Activated naive CD4-positive, alpha-beta T cell treated with anti-CD3 and anti-CD28 coated beads, Interleukin-2, amount 10 ng/mL, durations not matched to agents 7 days and 5 days (primary cell): ENCODE measurements around the gene CPAMD8.
"Not testable (repeated sequence)": the region's sequence is repeated elsewhere in the genome, so short reads cannot be mapped to it uniquely, and the experiment has no call there.

ENCODE experiments used
- CTCF ChIA-PET: fragments of 350-600 bp; sonication (Branson Sonifier 250); formaldehyde crosslinking; loops from one replicate; lab custom pipeline; 2021; ENCODE audit warnings: antibody characterized with exemption; lab: Charles Lee
- DNase-seq: peaks from one replicate; pipeline ENCODE4 v3.0.0-alpha.2; 2020
- H3K27ac Mint-ChIP-seq: one replicate; pipeline ENCODE4 v1.8.0; 2021; ENCODE audit warnings: mild to moderate bottlenecking, moderate library complexity, mixed read lengths
- H3K27me3 Mint-ChIP-seq: one replicate; pipeline ENCODE4 v1.8.0; 2021; ENCODE audit warnings: mild to moderate bottlenecking, mixed read lengths
- H3K36me3 Mint-ChIP-seq: one replicate; pipeline ENCODE4 v1.8.0; 2021; ENCODE audit warnings: mixed read lengths
- H3K4me1 Mint-ChIP-seq: one replicate; pipeline ENCODE4 v1.8.0; 2021; ENCODE audit warnings: mixed read lengths
- H3K4me3 Mint-ChIP-seq: one replicate; pipeline ENCODE4 v1.8.0; 2021; ENCODE audit warnings: mild to moderate bottlenecking, moderate library complexity, mixed read lengths
- H3K9me3 Mint-ChIP-seq: one replicate; pipeline ENCODE4 v1.8.0; 2021; ENCODE audit warnings: mixed read lengths

The CPAMD8 gene

DNA sequence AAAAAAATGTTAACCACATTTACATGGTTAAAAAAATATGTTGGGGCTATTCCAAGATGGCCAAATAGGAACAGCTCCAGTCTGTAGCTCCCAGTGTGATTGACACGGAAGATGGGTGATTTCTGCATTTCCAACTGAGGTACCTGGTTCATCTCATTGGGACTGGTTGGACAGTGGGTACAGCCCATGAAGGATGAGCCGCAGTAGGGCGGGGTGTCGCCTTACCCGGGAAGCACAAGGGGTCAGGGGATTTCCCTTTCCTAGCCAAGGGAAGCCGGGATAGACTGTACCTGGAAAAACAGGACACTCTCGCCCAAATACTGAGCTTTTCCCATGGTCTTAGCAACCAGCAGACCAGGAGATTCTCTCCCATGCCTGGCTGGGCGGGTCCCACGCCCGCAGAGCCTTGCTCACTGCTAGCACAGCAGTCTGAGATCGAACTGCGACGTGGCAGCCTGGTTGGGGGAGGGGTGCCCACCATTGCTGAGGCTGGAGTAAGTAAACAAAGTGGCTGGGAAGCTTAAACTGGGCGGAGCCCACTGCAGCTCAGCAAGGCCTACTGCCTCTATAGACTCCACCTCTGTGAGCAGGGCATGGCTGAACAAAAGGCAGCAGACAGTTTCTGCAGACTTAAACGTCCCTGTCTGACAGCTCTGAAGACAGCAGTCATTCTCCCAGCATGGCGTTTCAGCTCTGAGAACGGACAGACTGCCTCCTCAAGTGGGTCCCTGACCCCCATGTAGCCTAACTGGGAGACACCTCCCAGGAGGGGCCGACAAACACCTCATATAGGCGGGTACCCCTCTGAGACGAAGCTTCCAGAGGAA is 65.4 kb downstream of the CPAMD8 start:
- peaks cover 25% of the 10 kb centered on the region for H3K27me3 Mint-ChIP-seq
- H3K36me3 Mint-ChIP-seq, H3K4me3 Mint-ChIP-seq, H3K4me1 Mint-ChIP-seq, CTCF ChIA-PET, DNase-seq, H3K9me3 Mint-ChIP-seq, H3K27ac Mint-ChIP-seq: not testable (repeated sequence)

DNA sequence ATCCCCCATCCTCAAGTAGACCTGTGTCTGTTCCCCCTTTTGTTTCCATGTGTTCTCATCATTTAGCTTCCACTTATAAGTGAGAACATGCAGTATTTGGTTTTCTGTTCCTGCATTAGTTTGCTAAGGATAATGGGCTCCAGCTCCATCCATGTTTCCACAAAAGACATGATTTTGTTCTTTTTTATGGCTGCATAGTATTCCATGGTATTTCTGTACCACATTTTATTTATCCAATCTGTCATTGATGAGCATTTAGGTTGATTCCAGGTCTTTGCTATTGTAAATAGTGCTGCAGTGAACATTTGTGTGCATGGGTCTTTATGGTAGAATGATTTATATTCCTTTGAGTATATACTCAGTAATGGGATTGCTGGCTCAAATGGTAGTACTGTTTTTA is 68.3 kb downstream of the CPAMD8 start:
- H3K27ac Mint-ChIP-seq, H3K9me3 Mint-ChIP-seq, H3K36me3 Mint-ChIP-seq, CTCF ChIA-PET, DNase-seq, H3K4me1 Mint-ChIP-seq, H3K4me3 Mint-ChIP-seq: not testable (repeated sequence)
- H3K27me3 Mint-ChIP-seq = peaks cover 20% of the 10 kb centered on the region

GRCh38 chr19:16957855-16958254 is 68.8 kb downstream of the CPAMD8 start:
- H3K9me3 Mint-ChIP-seq = no peaks in the 10 kb centered on the region
- peaks cover 20% of the 10 kb centered on the region for H3K27me3 Mint-ChIP-seq
- DNase-seq = no peak
- H3K4me1 Mint-ChIP-seq = no peaks in the 10 kb centered on the region
- H3K36me3 Mint-ChIP-seq = no peaks in the 10 kb centered on the region
- H3K4me3 Mint-ChIP-seq = no peak overlapping the region
- no peak overlapping the region for H3K27ac Mint-ChIP-seq
- CTCF ChIA-PET = no interaction called here

DNA sequence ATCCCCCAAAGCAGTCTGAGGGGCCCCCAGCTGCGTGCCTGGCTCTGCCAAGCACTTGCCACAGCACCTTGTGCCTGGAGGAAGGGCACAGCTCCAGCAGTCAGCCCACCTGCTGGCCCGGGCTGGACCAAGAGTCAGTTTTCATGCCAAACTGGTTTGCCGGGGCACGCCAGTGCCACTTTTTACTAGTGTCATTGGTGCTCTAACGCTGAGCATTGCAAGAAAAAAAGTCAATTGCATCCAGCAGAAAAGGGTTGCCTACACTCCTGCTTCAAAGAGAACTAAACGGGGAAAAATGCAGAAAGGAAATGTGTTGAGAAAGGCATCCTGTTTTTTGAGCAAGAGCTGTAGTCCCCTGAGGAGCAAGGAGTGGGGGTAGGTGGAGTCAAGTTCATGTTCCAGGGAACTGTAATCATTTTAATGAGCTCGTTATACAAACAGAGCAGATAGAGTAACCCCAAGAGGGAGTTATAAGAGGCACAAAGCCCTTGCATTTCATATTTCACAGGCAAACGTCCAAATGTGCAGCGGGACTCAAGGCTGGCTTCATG is 69.4 kb downstream of the CPAMD8 start:
- H3K27ac Mint-ChIP-seq = no peak overlapping the region
- H3K36me3 Mint-ChIP-seq = no peaks in the 10 kb centered on the region
- no peaks in the 10 kb centered on the region for H3K4me1 Mint-ChIP-seq
- CTCF ChIA-PET = no interaction called here
- no peak overlapping the region for H3K4me3 Mint-ChIP-seq
- DNase-seq = no peak
- H3K27me3 Mint-ChIP-seq = peaks cover 17% of the 10 kb centered on the region
- no peaks in the 10 kb centered on the region for H3K9me3 Mint-ChIP-seq

DNA sequence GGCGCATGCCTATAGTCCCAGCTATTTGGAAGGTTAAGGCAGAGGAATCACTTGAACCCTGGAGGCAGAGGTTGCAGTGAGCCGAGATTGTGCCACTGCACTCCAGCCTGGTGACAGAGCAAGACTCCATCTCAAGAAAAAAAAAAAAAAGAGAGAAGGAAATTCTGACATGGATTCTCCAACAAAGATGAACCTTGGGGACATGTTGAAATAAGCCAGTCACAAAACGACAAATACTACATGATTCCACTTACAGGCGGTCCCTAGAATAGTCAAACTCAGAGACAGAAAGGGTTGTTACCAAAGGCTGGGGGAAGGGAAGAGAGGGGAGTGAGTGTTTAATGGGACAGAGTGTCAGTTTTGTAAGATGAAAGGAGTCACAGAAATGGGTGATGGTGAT is 71.4 kb downstream of the CPAMD8 start:
- Mint-ChIP-seq H3K27me3 (peaks cover 12% of the 10 kb centered on the region), H3K27ac (no peak overlapping the region), H3K4me1 (no peaks in the 10 kb centered on the region), H3K36me3 (no peaks in the 10 kb centered on the region), H3K4me3 (no peak overlapping the region), H3K9me3 (no peaks in the 10 kb centered on the region)
- CTCF ChIA-PET = no interaction called here
- no peak for DNase-seq

GRCh38 chr19:16952046-16952445 is 74.6 kb downstream of the CPAMD8 start:
- no peaks in the 10 kb centered on the region for H3K4me1 Mint-ChIP-seq
- no peak for DNase-seq
- CTCF ChIA-PET = no interaction called here
- no peak overlapping the region for H3K27ac Mint-ChIP-seq
- H3K36me3 Mint-ChIP-seq = no peaks in the 10 kb centered on the region
- H3K27me3 Mint-ChIP-seq = peaks cover under 1% of the 10 kb centered on the region
- no peak overlapping the region for H3K4me3 Mint-ChIP-seq
- peaks cover 5% of the 10 kb centered on the region for H3K9me3 Mint-ChIP-seq

GRCh38 chr19:16951529-16951928 is 75.1 kb downstream of the CPAMD8 start:
- no peaks in the 10 kb centered on the region for H3K4me1 Mint-ChIP-seq
- no peak overlapping the region for H3K27ac Mint-ChIP-seq
- H3K9me3 Mint-ChIP-seq = peaks cover 8% of the 10 kb centered on the region
- DNase-seq = no peak
- H3K4me3 Mint-ChIP-seq = no peak overlapping the region
- H3K36me3 Mint-ChIP-seq = no peaks in the 10 kb centered on the region
- CTCF ChIA-PET = no interaction called here
- H3K27me3 Mint-ChIP-seq = no peaks in the 10 kb centered on the region

DNA sequence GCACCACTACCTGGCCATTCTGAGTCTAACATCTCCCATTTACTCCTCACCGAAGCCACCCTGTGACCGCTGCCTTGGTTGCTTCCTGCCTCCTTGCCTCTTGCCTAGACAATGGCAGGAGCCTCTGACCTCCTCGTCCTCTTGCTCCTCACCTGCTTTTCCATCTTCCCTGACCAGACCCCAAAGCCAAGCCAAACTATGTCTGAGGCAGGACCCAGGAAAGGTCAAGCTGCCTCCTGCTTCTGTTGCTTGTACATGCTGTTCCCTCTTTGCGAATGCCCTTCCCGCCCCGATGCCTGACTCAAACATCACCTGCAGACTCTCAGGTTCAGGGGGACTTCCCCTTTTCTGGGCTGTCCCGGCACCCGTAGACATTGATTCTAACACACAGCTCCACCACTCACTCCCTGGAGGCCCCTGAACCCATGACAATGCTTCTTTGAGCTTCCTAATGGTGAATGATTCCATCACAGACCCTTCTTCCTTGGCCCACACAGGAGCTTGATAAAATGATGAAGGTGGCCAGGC is 77.0 kb downstream of the CPAMD8 start:
- peaks cover 19% of the 10 kb centered on the region for H3K9me3 Mint-ChIP-seq
- no peak overlapping the region for H3K4me3 Mint-ChIP-seq
- no peak for DNase-seq
- CTCF ChIA-PET = no interaction called here
- H3K4me1 Mint-ChIP-seq = no peaks in the 10 kb centered on the region
- H3K27me3 Mint-ChIP-seq = no peaks in the 10 kb centered on the region
- no peaks in the 10 kb centered on the region for H3K36me3 Mint-ChIP-seq
- H3K27ac Mint-ChIP-seq = no peak overlapping the region

GRCh38 chr19:16946951-16947940 is 79.4 kb downstream of the CPAMD8 start:
- Mint-ChIP-seq H3K4me3 (no peak overlapping the region), H3K36me3 (no peaks in the 10 kb centered on the region), H3K27me3 (no peaks in the 10 kb centered on the region), H3K4me1 (no peaks in the 10 kb centered on the region), H3K9me3 (peaks cover 19% of the 10 kb centered on the region), H3K27ac (peak overlapping the region; percentile 9)
- CTCF ChIA-PET = no interaction called here
- DNase-seq = no peak

- CTCF ChIA-PET = no interaction called here
- no peaks in the 10 kb centered on the region for H3K36me3 Mint-ChIP-seq
- no peak overlapping the region for H3K4me3 Mint-ChIP-seq
- H3K27me3 Mint-ChIP-seq = no peaks in the 10 kb centered on the region
- peaks cover 19% of the 10 kb centered on the region for H3K9me3 Mint-ChIP-seq
- no peak for DNase-seq
- no peak overlapping the region for H3K27ac Mint-ChIP-seq
- no peaks in the 10 kb centered on the region for H3K4me1 Mint-ChIP-seq
Observed at GRCh38 chr19:16945762-16946465, 80.7 kb downstream of the CPAMD8 start.

DNA sequence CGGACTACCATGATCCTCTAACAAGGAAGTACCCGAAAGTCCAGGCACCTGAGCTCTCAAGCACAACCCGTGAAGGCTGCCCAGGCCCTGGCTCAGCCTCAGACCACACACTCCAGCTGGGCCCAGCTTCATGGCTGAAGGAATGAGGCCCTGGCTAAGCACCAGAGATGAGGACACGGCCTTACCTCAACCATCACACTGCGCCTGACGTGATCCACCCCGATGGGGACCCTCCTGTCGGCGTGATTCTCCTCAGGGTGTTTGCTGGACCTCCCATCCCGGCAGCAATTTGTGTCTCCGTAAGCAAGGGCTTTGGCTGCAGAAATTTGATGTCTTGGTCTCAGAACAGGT is 81.3 kb downstream of the CPAMD8 start:
- Mint-ChIP-seq H3K27ac (no peak overlapping the region), H3K27me3 (no peaks in the 10 kb centered on the region), H3K36me3 (no peaks in the 10 kb centered on the region), H3K4me1 (no peaks in the 10 kb centered on the region), H3K9me3 (peaks cover 19% of the 10 kb centered on the region), H3K4me3 (no peak overlapping the region)
- CTCF ChIA-PET = no interaction called here
- DNase-seq = no peak

GRCh38 chr19:16944626-16945363 is 81.8 kb downstream of the CPAMD8 start:
- Mint-ChIP-seq H3K36me3 (no peaks in the 10 kb centered on the region), H3K4me3 (no peak overlapping the region), H3K4me1 (no peaks in the 10 kb centered on the region), H3K9me3 (peaks cover 19% of the 10 kb centered on the region), H3K27ac (no peak overlapping the region), H3K27me3 (no peaks in the 10 kb centered on the region)
- CTCF ChIA-PET = no interaction called here
- DNase-seq = no peak

DNA sequence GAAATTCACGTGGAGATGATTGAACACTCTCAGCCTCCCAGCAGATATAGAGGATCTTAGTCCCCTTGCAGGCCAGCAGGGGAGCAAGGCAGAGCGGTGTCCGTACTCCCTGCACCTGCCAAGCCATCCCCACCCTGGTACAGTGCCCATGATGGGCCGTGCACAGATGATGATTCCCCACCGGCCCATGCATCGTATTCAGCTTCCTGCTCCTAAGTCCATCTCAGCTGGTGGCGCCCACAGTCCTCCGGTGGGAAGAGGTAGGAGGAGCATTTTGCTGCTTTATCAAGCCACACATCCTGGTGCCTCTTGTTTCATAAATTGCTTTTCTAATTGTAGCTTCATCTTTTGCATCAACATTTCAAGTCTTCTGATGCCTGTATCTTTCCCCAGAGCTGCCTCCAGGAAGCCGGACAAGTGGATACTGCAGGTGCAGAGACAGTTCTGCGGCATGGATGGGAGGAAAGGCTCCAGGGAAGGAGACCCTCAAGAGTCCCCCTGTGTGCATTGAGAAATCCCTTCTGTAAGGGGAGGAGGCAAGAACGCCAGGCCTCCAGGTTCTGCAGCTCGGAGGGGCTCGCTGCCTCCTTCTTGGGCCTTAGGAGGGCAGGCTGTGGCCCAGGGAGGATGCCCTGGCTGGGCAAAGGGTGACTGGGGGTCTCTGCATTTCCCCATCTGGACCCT is 82.5 kb downstream of the CPAMD8 start:
- Mint-ChIP-seq H3K27ac (no peak overlapping the region), H3K9me3 (peaks cover 19% of the 10 kb centered on the region)

More for the DNA sequence above, 82.5 kb downstream of the CPAMD8 start:
- CTCF ChIA-PET = no interaction called here
- H3K4me1 Mint-ChIP-seq = no peaks in the 10 kb centered on the region
- H3K27me3 Mint-ChIP-seq = no peaks in the 10 kb centered on the region
- H3K36me3 Mint-ChIP-seq = no peaks in the 10 kb centered on the region
- no peak overlapping the region for H3K4me3 Mint-ChIP-seq
- DNase-seq = no peak
